Erythroblast (primary cell): Measurements from ENCODE around the gene CCR9.

Experiments used
- GATA1 ChIP-seq: IDR thresholded peaks from 2 replicates; pipeline ENCODE4 v1.6.1; 2011; ENCODE audit warnings: low read depth, mild to moderate bottlenecking, control low read depth, low read length, moderate library complexity
- POLR2A ChIP-seq: IDR thresholded peaks from 2 replicates; pipeline ENCODE4 v1.6.1; 2011; ENCODE audit warnings: mild to moderate bottlenecking, low read length

GRCh38 chr3:45922950-45923590 lies 36.7 kb downstream of the CCR9 start:
- no peak for TF ChIP-seq POLR2A
- no peak for TF ChIP-seq GATA1
